ENCODE data around the gene MRPS17. TPM values are rescaled to one million over a fixed set of nuclear protein-coding genes. Genes with fewer than 3 reads are reported as not detected.

The MRPS17 gene
- total and polyA plus RNA-seq, 2 donors (not counting 3 experiments of a cell fraction or from before 2014, with no cell fraction given), result 11.8 to 19.5 TPM

GRCh38 chr7:55928006-55928767, 23.5 kb upstream of the MRPS17 start:
- no peaks in the 10 kb centered on the region for H3K27me3 ChIP-seq (ENCODE audit: control insufficient read depth in 2 of 2, insufficient read depth in 2 of 2, low read length in 2 of 2)
- H3K27ac ChIP-seq (ENCODE audit: insufficient read depth, low read depth, low read length), result no peak overlapping the region
- no TSS peak for BruUV-seq (replicated peaks)
- intact Hi-C loops (cut with micrococcal nuclease) (no loop called here), dilution Hi-C loops (cut with MboI; ENCODE audit: extremely low pct_ligation_motif_present, low sequenced_read_pairs) (no loop called here)
- no peak for FAIRE-seq
- no peaks in the 10 kb centered on the region for H3K79me2 ChIP-seq (ENCODE audit: control insufficient read depth, insufficient read depth, low read length)
- no peaks in the 10 kb centered on the region for H3K4me1 ChIP-seq (ENCODE audit: control insufficient read depth, extremely low read depth, insufficient read depth, low read length)
- POLR2A ChIA-PET, result no interaction called here
- no peak overlapping the region for H3K9ac ChIP-seq (replicated peaks; ENCODE audit: extremely low read depth, insufficient read depth, low read length)
- H3K4me2 ChIP-seq (ENCODE audit: insufficient read depth, low read length), result no peak overlapping the region
- H3K4me3 ChIP-seq (replicated peaks in 1 of 3; ENCODE audit: insufficient read depth in 1 of 3, low read depth in 1 of 3, low read length in 3 of 3), result no peak overlapping the region
- H4K20me1 ChIP-seq (replicated peaks; ENCODE audit: control insufficient read depth, extremely low read depth, insufficient read depth, low read length), result no peaks in the 10 kb centered on the region
- no peak for DNase-seq (ENCODE audit: low read depth, low spot score)
- CTCF ChIA-PET, result no interaction called here
- TF ChIP-seq EZH2 (IDR thresholded peaks at IDR 0.05; ENCODE audit: borderline replicate concordance, low read depth, low read length, severe bottlenecking) (no peak), POLR2A (IDR thresholded peaks at IDR 0.05; ENCODE audit: low read depth, low read length) (no peak), CTCF (IDR thresholded peaks at IDR 0.05; ENCODE audit: extremely low read depth in 1 of 2, insufficient read depth in 1 of 2, low read depth in 1 of 2, low read length in 2 of 2) (no peak), FOS (IDR thresholded peaks at IDR 0.05; ENCODE audit: borderline replicate concordance, insufficient read depth, low read length) (no peak), POLR2AphosphoS5 (IDR thresholded peaks at IDR 0.05; ENCODE audit: insufficient read depth, low read depth, low read length) (no peak), JUN (IDR thresholded peaks at IDR 0.05; ENCODE audit: borderline replicate concordance, insufficient read depth, insufficient read length, low read depth) (no peak), MYC (IDR thresholded peaks at IDR 0.05; ENCODE audit: low read depth, low read length) (no peak), GATA2 (IDR thresholded peaks at IDR 0.05; ENCODE audit: insufficient read depth, insufficient read length, low read depth, low read length) (no peak)
- TF ChIP-seq, protein P1, sequence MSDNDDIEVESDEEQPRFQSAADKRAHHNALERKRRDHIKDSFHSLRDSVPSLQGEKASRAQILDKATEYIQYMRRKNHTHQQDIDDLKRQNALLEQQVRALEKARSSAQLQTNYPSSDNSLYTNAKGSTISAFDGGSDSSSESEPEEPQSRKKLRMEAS (IDR thresholded peaks at IDR 0.05; ENCODE audit: insufficient read depth, insufficient read length), result no peak
- H3K9me1 ChIP-seq (replicated peaks; ENCODE audit: control insufficient read depth, extremely low read depth, insufficient read depth, low read length), result no peaks in the 10 kb centered on the region
- H2AFZ ChIP-seq (ENCODE audit: low read depth, low read length), result no peak overlapping the region
- H3K9me3 ChIP-seq (replicated peaks; ENCODE audit: control insufficient read depth, insufficient read depth, low read length), result no peaks in the 10 kb centered on the region
- H3K36me3 ChIP-seq (ENCODE audit: control insufficient read depth in 2 of 2, extremely low read depth in 1 of 2, insufficient read depth in 2 of 2, low read length in 2 of 2), result no peaks in the 10 kb centered on the region
